HG03108 (cell line): Measurements from ENCODE around the gene STMN3.
"Not testable (repeated sequence)": the region's sequence is repeated elsewhere in the genome, so short reads cannot be mapped to it uniquely, and the experiment has no call there.

Experiments
- ATAC-seq: cut with Tn5 transposase; IDR thresholded peaks from one replicate; pipeline ENCODE4 v1.9.1; 2021; ENCODE audit warnings: moderate library complexity; ENCODE audit not compliant: unreplicated experiment

The STMN3 gene

GRCh38 chr20:63639093-63639975 lies 13.9 kb downstream of the STMN3 start:
- ATAC-seq = peak; percentile 40

GRCh38 chr20:63636752-63637628 lies 16.2 kb downstream of the STMN3 start:
- ATAC-seq = no peak

GRCh38 chr20:63635431-63636141 lies 17.6 kb downstream of the STMN3 start:
- no peak for ATAC-seq

GRCh38 chr20:63633732-63634131 lies 19.5 kb downstream of the STMN3 start:
- ATAC-seq = no peak

- ATAC-seq = not testable (repeated sequence)
Measured at GRCh38 chr20:63631426-63631825, 21.8 kb downstream of the STMN3 start.

- not testable (repeated sequence) for ATAC-seq
Measured at GRCh38 chr20:63630956-63631355, 22.3 kb downstream of the STMN3 start.

- ATAC-seq = no peak
Measured at GRCh38 chr20:63628246-63628975, 24.8 kb downstream of the STMN3 start.

- ATAC-seq = no peak
Measured at GRCh38 chr20:63627751-63628245, 25.4 kb downstream of the STMN3 start.

- ATAC-seq = peak; percentile 83
Measured at GRCh38 chr20:63627129-63627750, 26.0 kb downstream of the STMN3 start.

- peak; percentile 39 for ATAC-seq
Measured at GRCh38 chr20:63626424-63627128, 26.6 kb downstream of the STMN3 start, which contains the start of gene GMEB2. TSS of gene GMEB2 (minus strand) at chr20:63627101. CDS start at chr20:63619397, 7,704 bp downstream.

GRCh38 chr20:63625771-63626423 lies 27.3 kb downstream of the STMN3 start:
- no peak for ATAC-seq

GRCh38 chr20:63624486-63624885 lies 28.7 kb downstream of the STMN3 start:
- no peak for ATAC-seq

- no peak for ATAC-seq
Measured at GRCh38 chr20:63622732-63623131, 30.5 kb downstream of the STMN3 start.

GRCh38 chr20:63622096-63622495 lies 31.1 kb downstream of the STMN3 start:
- no peak for ATAC-seq

- ATAC-seq = no peak
Measured at GRCh38 chr20:63620991-63621390, 32.2 kb downstream of the STMN3 start.

- ATAC-seq = no peak
Measured at GRCh38 chr20:63619505-63619904, 33.7 kb downstream of the STMN3 start.

GRCh38 chr20:63619086-63619485 lies 34.1 kb downstream of the STMN3 start:
- ATAC-seq = no peak

GRCh38 chr20:63618291-63618980 lies 34.8 kb downstream of the STMN3 start:
- no peak for ATAC-seq
